Measurements from ENCODE around the gene ABCB11. TPM values are rescaled to one million over a fixed set of nuclear protein-coding genes. Genes with fewer than 3 reads are reported as not detected.
A peak's percentile ranks its signal among the peaks of the same experiment; 100 is the strongest.
"Not testable (repeated sequence)": the region's sequence is repeated elsewhere in the genome, so short reads cannot be mapped to it uniquely, and the experiment has no call there.

ABCB11 gene
- total and polyA plus RNA-seq, 5 donors from 2014 or later = not detected

DNA sequence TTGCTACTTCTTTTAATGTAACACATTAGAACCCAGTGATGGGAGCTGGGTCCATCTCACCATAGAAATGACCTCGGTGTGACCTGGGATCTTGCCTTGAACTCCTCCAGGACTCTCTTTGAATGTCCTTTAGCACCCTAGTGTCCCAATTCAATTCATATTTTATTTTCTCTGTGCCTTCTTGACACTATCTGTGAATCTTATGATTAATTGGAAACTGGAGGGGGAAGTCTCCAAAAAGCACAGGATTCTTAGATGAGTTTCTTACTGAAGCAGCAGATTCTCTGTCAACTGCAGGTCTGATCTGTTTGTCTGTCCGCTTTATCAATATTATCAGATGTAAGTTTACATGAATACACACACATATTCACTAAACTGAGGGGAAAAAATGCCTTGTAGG lies 38.7 kb upstream of the ABCB11 start:
- peaks cover 5% of the 10 kb centered on the region for H3K27me3 Mint-ChIP-seq
- Histone ChIP-seq H3K4me3 (ENCODE audit: low read depth, low read length) (no peak overlapping the region), H3K4me1 (ENCODE audit: control insufficient read depth, insufficient read depth, low read length, poor library complexity, severe bottlenecking) (no peaks in the 10 kb centered on the region), H3K36me3 (ENCODE audit: control insufficient read depth, insufficient read depth, low read length) (no peaks in the 10 kb centered on the region), H3K27ac (ENCODE audit: insufficient read depth, low read length, poor library complexity, severe bottlenecking) (no peak overlapping the region), H3K9me3 (ENCODE audit: control insufficient read depth in 2 of 2, low read length in 2 of 2) (no peaks in the 10 kb centered on the region), H3K27me3 (ENCODE audit: control insufficient read depth, insufficient read depth, low read length) (peaks cover 3% of the 10 kb centered on the region)
- H3K4me1 Mint-ChIP-seq = peaks cover 0 to 2% (median 0%) of the 10 kb centered on the region in 4 donors
- peaks cover 0 to 1% (median 0%) of the 10 kb centered on the region in 7 donors for H3K9me3 Mint-ChIP-seq
- ATAC-seq (ENCODE audit: low read depth in 2 of 2) (no peak), DNase-seq (no peak)
- H3K4me3 Mint-ChIP-seq = no peak overlapping the region
- no peaks in the 10 kb centered on the region for H3K36me3 Mint-ChIP-seq
- H3K27ac Mint-ChIP-seq = no peak overlapping the region

DNA sequence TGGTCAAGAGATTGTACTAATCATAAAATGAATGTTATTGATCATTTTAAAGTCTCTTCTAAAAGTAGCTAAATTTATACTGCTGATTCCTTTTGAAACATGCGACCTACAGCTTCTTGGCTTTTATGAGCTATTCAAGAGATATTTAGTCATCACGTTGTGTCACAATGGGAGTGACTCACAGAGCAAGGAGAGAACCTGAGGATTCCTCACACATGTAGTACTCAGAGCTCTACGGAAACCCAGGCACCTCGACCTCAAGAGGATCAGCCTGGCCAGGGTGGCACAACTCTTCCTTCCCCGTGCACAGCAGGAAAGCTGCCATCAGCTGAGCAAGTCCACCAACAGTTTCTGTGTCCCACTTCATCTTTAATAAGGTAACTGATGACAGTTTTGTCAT lies 38.2 kb upstream of the ABCB11 start, which contains the start of gene DHRS9:
Gene DHRS9, plus strand, starts transcription at position 223 of the 400 bp plus-strand sequence. CDS start 12,019 bp downstream, outside the sequence.
- H3K27ac Mint-ChIP-seq = no peak within 1 kb of the TSS
- no peaks in the 10 kb centered on the region for H3K36me3 ChIP-seq (ENCODE audit: control insufficient read depth, insufficient read depth, low read length)
- H3K9me3 Mint-ChIP-seq = peaks cover 0 to 1% (median 0%) of the 10 kb centered on the region in 7 donors
- H3K4me3 ChIP-seq (ENCODE audit: low read depth, low read length) = no peak within 1 kb of the TSS
- H3K4me1 Mint-ChIP-seq = peaks cover 0 to 2% (median 0%) of the 10 kb centered on the region in 4 donors
- H3K36me3 Mint-ChIP-seq = no peaks in the 10 kb centered on the region
- H3K27ac ChIP-seq (ENCODE audit: insufficient read depth, low read length, poor library complexity, severe bottlenecking) = no peak within 1 kb of the TSS
- ATAC-seq (ENCODE audit: low read depth in 2 of 2) (no peak), DNase-seq (no peak)
- peaks cover 5% of the 10 kb centered on the region for H3K27me3 Mint-ChIP-seq
- no peak within 1 kb of the TSS for H3K4me3 Mint-ChIP-seq
- H3K9me3 ChIP-seq (ENCODE audit: control insufficient read depth in 2 of 2, low read length in 2 of 2) = no peaks in the 10 kb centered on the region
- peaks cover 3% of the 10 kb centered on the region for H3K27me3 ChIP-seq (ENCODE audit: control insufficient read depth, insufficient read depth, low read length)
- H3K4me1 ChIP-seq (ENCODE audit: control insufficient read depth, insufficient read depth, low read length, poor library complexity, severe bottlenecking) = no peaks in the 10 kb centered on the region

DNA sequence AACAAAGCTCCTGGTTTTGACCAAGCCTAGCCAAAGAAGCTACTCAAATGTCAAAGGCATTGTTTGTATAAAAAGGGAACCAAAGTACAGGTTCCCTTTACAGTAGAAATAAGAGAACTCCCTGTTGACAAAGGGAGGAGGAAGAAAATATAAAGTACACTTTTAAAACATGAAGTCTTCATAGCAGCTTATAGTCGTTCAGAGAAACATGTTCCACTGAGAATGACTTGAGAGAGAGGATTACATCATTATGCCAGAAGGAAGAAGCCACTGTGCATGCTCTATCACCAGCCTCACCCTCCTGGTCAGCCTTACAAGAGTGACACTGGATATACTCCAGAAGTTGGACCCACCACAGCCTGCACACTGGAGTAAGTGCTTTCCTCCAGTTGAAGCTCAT lies 35.8 kb upstream of the ABCB11 start:
- DNase-seq (no peak), ATAC-seq (ENCODE audit: low read depth in 2 of 2) (no peak)
- Mint-ChIP-seq H3K9me3 (peaks cover 0 to 1% (median 0%) of the 10 kb centered on the region in 7 donors), H3K4me3 (no peak overlapping the region), H3K27me3 (peaks cover 5% of the 10 kb centered on the region), H3K27ac (peak overlapping the region in 1 of 3 donors; percentile 3), H3K36me3 (no peaks in the 10 kb centered on the region), H3K4me1 (no peaks in the 10 kb centered on the region)
- Histone ChIP-seq H3K36me3 (ENCODE audit: control insufficient read depth, insufficient read depth, low read length) (no peaks in the 10 kb centered on the region), H3K4me1 (ENCODE audit: control insufficient read depth, insufficient read depth, low read length, poor library complexity, severe bottlenecking) (no peaks in the 10 kb centered on the region), H3K27me3 (ENCODE audit: control insufficient read depth, insufficient read depth, low read length) (peaks cover 3% of the 10 kb centered on the region), H3K4me3 (ENCODE audit: low read depth, low read length) (no peak overlapping the region), H3K9me3 (ENCODE audit: control insufficient read depth in 2 of 2, low read length in 2 of 2) (no peaks in the 10 kb centered on the region), H3K27ac (ENCODE audit: insufficient read depth, low read length, poor library complexity, severe bottlenecking) (no peak overlapping the region)

DNA sequence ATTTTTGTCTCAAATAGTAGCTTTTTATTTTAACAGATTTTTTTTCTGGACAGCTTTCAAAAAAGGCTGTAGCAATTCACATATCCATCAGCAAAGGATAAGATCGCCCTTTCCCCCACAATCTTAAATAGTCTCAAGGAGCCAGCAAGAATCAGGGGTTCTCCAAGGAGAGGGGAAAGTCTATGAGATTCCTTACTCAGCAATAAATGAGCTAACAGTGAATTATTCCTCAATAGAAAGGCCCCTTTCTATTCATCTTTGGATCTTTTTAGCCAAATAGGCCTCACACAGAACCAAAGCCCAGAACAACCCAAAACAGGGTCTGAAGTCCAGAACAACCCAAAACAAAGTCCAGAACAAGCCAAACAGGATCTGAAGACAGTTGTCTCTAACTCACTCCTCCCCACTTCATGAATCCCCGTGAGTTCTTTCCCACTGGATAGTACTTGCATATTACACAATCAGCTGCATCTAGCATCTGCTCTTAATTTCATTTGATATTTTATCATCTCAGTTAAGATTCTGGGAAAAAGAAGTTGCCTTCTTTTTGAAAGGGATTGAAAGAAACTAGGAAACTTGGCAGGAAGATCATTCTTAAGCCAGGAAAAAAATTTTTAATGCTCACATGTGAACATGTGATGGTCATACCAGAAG lies 34.9 kb upstream of the ABCB11 start:
- DNase-seq (no peak), ATAC-seq (ENCODE audit: low read depth in 2 of 2) (no peak)
- Histone ChIP-seq H3K27ac (ENCODE audit: insufficient read depth, low read length, poor library complexity, severe bottlenecking) (no peak overlapping the region), H3K4me3 (ENCODE audit: low read depth, low read length) (no peak overlapping the region), H3K27me3 (ENCODE audit: control insufficient read depth, insufficient read depth, low read length) (no peaks in the 10 kb centered on the region), H3K4me1 (ENCODE audit: control insufficient read depth, insufficient read depth, low read length, poor library complexity, severe bottlenecking) (no peaks in the 10 kb centered on the region), H3K36me3 (ENCODE audit: control insufficient read depth, insufficient read depth, low read length) (no peaks in the 10 kb centered on the region), H3K9me3 (ENCODE audit: control insufficient read depth in 2 of 2, low read length in 2 of 2) (no peaks in the 10 kb centered on the region)
- Mint-ChIP-seq H3K4me3 (peak overlapping the region in 1 of 4 donors; percentile 18), H3K27ac (no peak overlapping the region), H3K27me3 (peaks cover 5% of the 10 kb centered on the region), H3K9me3 (peaks cover 0 to 1% (median 0%) of the 10 kb centered on the region in 7 donors), H3K36me3 (no peaks in the 10 kb centered on the region), H3K4me1 (no peaks in the 10 kb centered on the region)

DNA sequence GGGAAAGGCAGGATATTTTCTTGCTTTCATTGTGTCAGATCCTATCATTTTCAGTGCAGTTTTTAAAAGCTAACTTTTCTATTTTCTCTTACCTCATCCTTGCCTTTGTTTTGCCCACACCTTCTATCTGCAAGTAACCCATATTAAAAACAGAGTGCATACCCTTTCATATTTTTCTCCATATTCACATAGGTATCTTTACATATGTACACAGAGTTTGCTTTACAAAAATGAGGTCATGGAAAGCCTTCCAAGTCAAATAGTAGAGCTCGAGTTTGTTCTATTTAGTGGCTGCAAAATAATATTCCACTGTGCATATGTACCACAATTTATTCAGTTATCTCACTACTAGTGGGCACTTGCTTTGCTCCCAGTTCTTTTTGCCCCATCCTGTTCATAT lies 34.3 kb upstream of the ABCB11 start:
- Mint-ChIP-seq H3K27ac (no peak overlapping the region), H3K9me3 (peaks cover 0 to 1% (median 0%) of the 10 kb centered on the region in 7 donors)
- no peak overlapping the region for H3K4me3 ChIP-seq (ENCODE audit: low read depth, low read length)

DNA sequence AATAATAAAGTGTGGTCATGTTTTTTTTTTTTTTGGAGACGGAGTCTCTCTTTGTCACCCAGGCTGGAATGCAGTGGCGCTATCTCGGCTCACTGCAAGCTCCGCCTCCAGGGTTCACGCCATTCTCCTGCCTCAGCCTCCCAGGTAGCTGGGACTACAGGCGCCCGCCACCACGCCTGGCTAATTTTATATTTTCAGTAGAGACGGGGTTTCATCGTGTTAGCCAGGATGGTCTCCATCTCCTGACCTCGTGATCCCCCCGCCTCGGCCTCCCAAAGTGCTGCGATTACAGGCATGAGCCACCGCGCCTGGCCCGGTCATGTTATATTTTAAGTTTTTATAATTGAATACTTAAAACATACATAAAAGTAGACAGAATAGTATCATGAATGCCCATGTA lies 33.1 kb upstream of the ABCB11 start:
- H3K27ac ChIP-seq (ENCODE audit: insufficient read depth, low read length, poor library complexity, severe bottlenecking); H3K4me1 ChIP-seq (ENCODE audit: control insufficient read depth, insufficient read depth, low read length, poor library complexity, severe bottlenecking); H3K4me3 ChIP-seq (ENCODE audit: low read depth, low read length); ATAC-seq (ENCODE audit: low read depth in 2 of 2); H3K9me3 ChIP-seq (ENCODE audit: control insufficient read depth in 2 of 2, low read length in 2 of 2); H3K36me3 ChIP-seq (ENCODE audit: control insufficient read depth, insufficient read depth, low read length); H3K27ac Mint-ChIP-seq; DNase-seq; H3K4me1 Mint-ChIP-seq; H3K9me3 Mint-ChIP-seq; H3K27me3 ChIP-seq (ENCODE audit: control insufficient read depth, insufficient read depth, low read length); H3K36me3 Mint-ChIP-seq; H3K27me3 Mint-ChIP-seq; H3K4me3 Mint-ChIP-seq: not testable (repeated sequence)

More for the DNA sequence above, 34.3 kb upstream of the ABCB11 start:
- Mint-ChIP-seq H3K4me3 (no peak overlapping the region), H3K4me1 (no peaks in the 10 kb centered on the region), H3K36me3 (no peaks in the 10 kb centered on the region), H3K27me3 (peaks cover 5% of the 10 kb centered on the region)
- no peaks in the 10 kb centered on the region for H3K4me1 ChIP-seq (ENCODE audit: control insufficient read depth, insufficient read depth, low read length, poor library complexity, severe bottlenecking)
- ATAC-seq (ENCODE audit: low read depth in 2 of 2) (no peak), DNase-seq (no peak)
- H3K36me3 ChIP-seq (ENCODE audit: control insufficient read depth, insufficient read depth, low read length) = no peaks in the 10 kb centered on the region
- no peaks in the 10 kb centered on the region for H3K9me3 ChIP-seq (ENCODE audit: control insufficient read depth in 2 of 2, low read length in 2 of 2)
- no peaks in the 10 kb centered on the region for H3K27me3 ChIP-seq (ENCODE audit: control insufficient read depth, insufficient read depth, low read length)
- H3K27ac ChIP-seq (ENCODE audit: insufficient read depth, low read length, poor library complexity, severe bottlenecking) = no peak overlapping the region

DNA sequence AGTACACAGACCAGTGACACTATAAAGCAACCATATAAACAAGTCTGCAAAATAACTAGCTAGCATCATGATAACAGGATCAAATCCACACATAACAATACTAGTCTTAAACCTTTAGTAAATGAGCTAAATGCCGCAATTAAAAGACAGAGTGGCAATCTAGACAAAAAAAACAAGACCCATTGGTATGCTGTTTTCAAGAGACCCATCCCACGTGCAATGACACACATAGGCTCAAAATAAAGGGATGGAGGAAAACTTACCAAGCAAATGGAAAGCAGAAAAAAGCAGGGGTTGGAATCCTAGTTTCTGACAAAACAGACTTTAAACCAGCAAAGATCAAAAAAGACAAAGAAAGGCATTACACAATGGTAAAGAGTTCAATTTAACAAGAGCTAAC lies 23.5 kb upstream of the ABCB11 start:
- H3K9me3 Mint-ChIP-seq = peaks cover 0 to 17% (median 7%) of the 10 kb centered on the region in 7 donors
- H3K4me3 ChIP-seq (ENCODE audit: low read depth, low read length); H3K27ac Mint-ChIP-seq; H3K4me3 Mint-ChIP-seq; H3K4me1 Mint-ChIP-seq; H3K27me3 Mint-ChIP-seq; H3K27ac ChIP-seq (ENCODE audit: insufficient read depth, low read length, poor library complexity, severe bottlenecking); DNase-seq; ATAC-seq (ENCODE audit: low read depth in 2 of 2); H3K36me3 ChIP-seq (ENCODE audit: control insufficient read depth, insufficient read depth, low read length); H3K36me3 Mint-ChIP-seq; H3K4me1 ChIP-seq (ENCODE audit: control insufficient read depth, insufficient read depth, low read length, poor library complexity, severe bottlenecking); H3K9me3 ChIP-seq (ENCODE audit: control insufficient read depth in 2 of 2, low read length in 2 of 2); H3K27me3 ChIP-seq (ENCODE audit: control insufficient read depth, insufficient read depth, low read length): not testable (repeated sequence)

All from CD4-positive, CD25-positive, alpha-beta regulatory T cell (primary cell).